Choroid plexus epithelial cell (primary cell): ENCODE measurements around the gene OVCA2.

ENCODE experiments used
- DNase-seq: peaks from one replicate; pipeline ENCODE4 v3.0.0-alpha.2; 2010; ENCODE audit warnings: low read depth
- H3K4me3 ChIP-seq: 2 replicates; pipeline ENCODE4 v1.5.1; 2011; ENCODE audit warnings: low read depth, mild to moderate bottlenecking, control low read depth, low read length, moderate library complexity
- TF ChIP-seq, protein P1 (sequence below): conservative IDR thresholded peaks from 2 replicates; pipeline ENCODE4 v1.5.1; 2011; ENCODE audit warnings: low read depth, mild to moderate bottlenecking, control low read depth, inconsistent platforms, low read length, moderate library complexity

The OVCA2 gene

DNA sequence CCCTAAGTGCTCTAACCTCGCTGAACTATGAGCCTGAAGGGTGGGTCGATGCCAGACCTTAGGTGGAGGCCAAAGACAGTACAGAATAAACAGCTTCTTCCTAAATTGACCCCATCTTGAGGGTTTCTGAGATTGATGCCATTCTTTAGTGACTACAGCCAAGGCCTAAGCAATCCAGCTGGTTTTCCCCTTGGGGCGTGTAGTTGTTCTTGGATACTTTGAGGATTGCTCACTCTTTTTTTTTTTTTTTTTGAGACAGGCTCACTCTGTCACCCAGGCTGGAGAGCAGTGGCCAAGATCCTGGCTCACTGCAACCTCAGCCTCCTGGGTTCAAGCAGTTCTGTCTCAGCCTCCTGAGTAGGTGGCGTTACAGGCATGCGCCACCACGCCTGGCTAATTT is 2.0 kb downstream of the OVCA2 start:
- TF ChIP-seq, protein P1, sequence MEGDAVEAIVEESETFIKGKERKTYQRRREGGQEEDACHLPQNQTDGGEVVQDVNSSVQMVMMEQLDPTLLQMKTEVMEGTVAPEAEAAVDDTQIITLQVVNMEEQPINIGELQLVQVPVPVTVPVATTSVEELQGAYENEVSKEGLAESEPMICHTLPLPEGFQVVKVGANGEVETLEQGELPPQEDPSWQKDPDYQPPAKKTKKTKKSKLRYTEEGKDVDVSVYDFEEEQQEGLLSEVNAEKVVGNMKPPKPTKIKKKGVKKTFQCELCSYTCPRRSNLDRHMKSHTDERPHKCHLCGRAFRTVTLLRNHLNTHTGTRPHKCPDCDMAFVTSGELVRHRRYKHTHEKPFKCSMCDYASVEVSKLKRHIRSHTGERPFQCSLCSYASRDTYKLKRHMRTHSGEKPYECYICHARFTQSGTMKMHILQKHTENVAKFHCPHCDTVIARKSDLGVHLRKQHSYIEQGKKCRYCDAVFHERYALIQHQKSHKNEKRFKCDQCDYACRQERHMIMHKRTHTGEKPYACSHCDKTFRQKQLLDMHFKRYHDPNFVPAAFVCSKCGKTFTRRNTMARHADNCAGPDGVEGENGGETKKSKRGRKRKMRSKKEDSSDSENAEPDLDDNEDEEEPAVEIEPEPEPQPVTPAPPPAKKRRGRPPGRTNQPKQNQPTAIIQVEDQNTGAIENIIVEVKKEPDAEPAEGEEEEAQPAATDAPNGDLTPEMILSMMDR, result no peak
- no peak overlapping the region for H3K4me3 ChIP-seq
- DNase-seq, result peak; percentile 44

GRCh38 chr17:2044263-2044894 is 2.6 kb downstream of the OVCA2 start:
- TF ChIP-seq, protein P1, result no peak
- no peak overlapping the region for H3K4me3 ChIP-seq

GRCh38 chr17:2047590-2047989 is 5.8 kb downstream of the OVCA2 start:
- TF ChIP-seq, protein P1, result no peak
- no peak overlapping the region for H3K4me3 ChIP-seq
- no peak for DNase-seq

More at GRCh38 chr17:2044263-2044894, 2.6 kb downstream of the OVCA2 start:
- no peak for DNase-seq

DNA sequence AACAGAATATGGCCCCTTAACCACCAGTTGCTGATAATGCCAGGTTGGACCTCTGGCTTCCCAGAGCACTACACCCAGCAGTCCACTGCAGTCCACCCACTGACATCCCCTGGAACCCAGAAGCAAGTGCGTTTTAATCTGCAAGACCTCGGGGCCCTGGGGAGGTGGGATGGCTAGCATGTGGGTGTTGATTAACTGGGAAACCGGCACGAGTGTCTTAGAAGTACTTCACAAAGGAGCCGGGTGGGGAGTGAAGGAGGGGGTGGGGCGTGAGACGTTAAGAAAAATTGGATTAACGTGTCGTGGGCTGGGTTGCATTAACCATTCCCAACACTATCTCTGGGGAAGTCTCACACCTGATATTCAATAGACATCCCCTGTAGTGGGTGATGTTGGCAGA is 7.0 kb downstream of the OVCA2 start:
- TF ChIP-seq, protein P1, result no peak
- no peak for DNase-seq
- no peak overlapping the region for H3K4me3 ChIP-seq

DNA sequence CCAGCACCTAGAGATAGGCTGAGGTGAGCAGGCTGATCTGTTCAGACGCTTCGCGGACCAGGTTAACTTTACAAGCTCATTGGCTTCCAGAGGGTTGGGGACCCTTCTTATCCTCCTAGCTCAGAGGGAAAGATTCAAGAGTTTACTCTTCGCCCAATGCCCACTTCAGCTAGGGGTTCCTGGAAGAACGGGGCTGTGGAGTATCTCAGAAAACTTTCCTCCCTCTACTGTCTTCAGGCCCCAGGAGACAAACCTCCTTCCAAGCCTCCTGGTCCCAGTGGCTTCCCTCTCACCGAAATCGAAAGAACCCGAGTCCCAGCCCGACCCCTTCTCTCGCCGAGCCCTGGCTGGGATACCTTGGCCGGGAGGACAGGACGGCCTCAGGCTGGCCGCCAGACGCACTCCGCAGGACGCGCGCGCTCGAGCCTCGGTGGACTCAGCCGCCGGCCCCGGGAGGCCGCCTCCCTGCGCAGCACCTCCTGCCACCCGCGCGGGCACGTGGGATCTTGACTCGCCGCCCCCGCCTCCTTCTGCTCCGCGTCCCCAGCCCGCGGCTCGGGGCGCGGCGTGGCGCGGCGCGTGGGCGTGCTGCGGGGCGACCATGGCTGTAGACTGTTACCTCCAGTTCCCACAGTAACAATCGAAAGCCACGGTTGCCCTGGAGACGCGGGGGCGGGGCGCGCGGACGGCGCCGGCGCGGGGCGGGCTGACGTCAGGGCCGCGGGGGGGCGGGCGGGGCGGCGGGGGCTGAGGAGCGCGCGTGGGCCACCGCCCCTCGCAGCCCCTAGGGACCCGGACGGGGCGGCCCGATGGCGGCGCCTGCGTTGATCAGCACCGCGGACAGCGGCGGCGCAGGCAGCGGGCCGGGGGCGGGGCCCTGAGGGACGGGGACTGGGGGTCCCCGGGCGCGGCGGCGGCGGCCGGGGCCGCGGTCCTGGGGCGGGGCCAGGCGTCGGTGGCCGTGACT is 7.8 kb downstream of the OVCA2 start:
- peak; percentile 85 for DNase-seq
- TF ChIP-seq, protein P1, result no peak
- peak overlapping the region; percentile 60 for H3K4me3 ChIP-seq

- H3K4me3 ChIP-seq, result peak overlapping the region; percentile 60
- peak; percentile 78 for DNase-seq
- TF ChIP-seq, protein P1, result no peak
Observed at GRCh38 chr17:2050300-2051060, 8.7 kb downstream of the OVCA2 start.
